HCT116 (cell line): ENCODE data around the gene RNF214.

Source experiments
- ELF1 ChIP-seq: IDR thresholded peaks from 2 replicates; pipeline ENCODE4 v1.6.1; 2012; ENCODE audit warnings: low read depth, borderline replicate concordance
- POLR2A ChIP-seq: IDR thresholded peaks from 2 replicates; pipeline ENCODE4 v1.7.0; 2011; ENCODE audit warnings: borderline replicate concordance; ENCODE audit not compliant: insufficient read depth, insufficient read length; ENCODE audit errors: extremely low read depth
- RAD21 ChIP-seq: IDR thresholded peaks from 2 replicates; pipeline ENCODE4 v1.6.1; 2012; ENCODE audit warnings: low read depth, mild to moderate bottlenecking
- ZNF274 ChIP-seq: fragments of 200-500 bp; sonication (Bioruptor generic); IDR thresholded peaks from 2 replicates; pipeline ENCODE4 v1.6.1; 2014; ENCODE audit warnings: mild to moderate bottlenecking, low read depth, low read length, inconsistent platforms
- TF ChIP-seq, protein P1 (sequence below), 3 experiments: fragments of 200-600 bp in 1 of 3; sonication (generic) in 1 of 3; IDR thresholded peaks in 2 of 3; conservative IDR thresholded peaks in 1 of 3; 2 replicates each; pipeline ENCODE4 v1.5.1; 2012 to 2017; ENCODE audit warnings: low read depth in 2 of 3, low read length in 2 of 3, antibody characterized with exemption in 1 of 3, borderline replicate concordance in 1 of 3, control low read depth in 1 of 3, mild to moderate bottlenecking in 1 of 3, mixed read lengths in 1 of 3, mixed run types in 1 of 3, moderate library complexity in 1 of 3; ENCODE audit not compliant: insufficient read depth in 1 of 3

DNA sequence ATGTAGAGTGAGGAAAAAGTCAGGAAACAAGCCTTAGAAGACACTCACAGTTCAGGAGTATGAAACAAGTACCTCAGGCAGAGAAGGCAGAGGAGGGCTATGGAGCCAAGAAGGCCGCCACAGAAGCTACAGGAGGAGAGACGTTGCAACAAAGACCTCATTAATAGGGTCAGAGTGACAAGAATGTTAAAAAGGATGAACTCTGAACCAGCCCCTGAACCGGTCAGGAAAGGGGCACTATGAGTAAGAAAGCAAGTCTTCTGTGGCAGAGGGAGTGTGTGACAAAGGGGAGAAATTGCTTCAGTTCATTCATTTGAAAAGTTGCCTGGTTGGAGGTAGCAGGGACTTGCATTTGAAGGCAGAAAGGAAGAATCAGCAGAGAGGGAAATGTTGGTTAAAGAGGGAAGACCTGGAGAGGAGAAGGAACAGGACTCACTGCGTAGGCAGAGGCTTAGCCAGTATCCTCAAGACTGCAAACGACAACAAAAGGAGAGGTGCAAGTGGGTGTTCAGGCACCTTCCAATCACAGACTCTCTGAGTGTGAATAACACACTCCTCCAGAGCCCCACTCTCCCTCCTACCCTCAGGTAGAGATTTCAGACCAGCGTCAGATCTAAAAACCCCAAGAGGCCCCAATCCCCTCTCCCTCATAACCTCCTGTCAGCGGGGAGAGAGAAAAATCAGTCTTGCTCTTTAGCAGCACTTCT lies 17.9 kb upstream of the RNF214 start:
- TF ChIP-seq, protein P1, sequence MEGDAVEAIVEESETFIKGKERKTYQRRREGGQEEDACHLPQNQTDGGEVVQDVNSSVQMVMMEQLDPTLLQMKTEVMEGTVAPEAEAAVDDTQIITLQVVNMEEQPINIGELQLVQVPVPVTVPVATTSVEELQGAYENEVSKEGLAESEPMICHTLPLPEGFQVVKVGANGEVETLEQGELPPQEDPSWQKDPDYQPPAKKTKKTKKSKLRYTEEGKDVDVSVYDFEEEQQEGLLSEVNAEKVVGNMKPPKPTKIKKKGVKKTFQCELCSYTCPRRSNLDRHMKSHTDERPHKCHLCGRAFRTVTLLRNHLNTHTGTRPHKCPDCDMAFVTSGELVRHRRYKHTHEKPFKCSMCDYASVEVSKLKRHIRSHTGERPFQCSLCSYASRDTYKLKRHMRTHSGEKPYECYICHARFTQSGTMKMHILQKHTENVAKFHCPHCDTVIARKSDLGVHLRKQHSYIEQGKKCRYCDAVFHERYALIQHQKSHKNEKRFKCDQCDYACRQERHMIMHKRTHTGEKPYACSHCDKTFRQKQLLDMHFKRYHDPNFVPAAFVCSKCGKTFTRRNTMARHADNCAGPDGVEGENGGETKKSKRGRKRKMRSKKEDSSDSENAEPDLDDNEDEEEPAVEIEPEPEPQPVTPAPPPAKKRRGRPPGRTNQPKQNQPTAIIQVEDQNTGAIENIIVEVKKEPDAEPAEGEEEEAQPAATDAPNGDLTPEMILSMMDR (IDR thresholded peaks at IDR 0.05 in 2 of 3, conservative IDR thresholded peaks at IDR 0.05 in 1 of 3; ENCODE audit: borderline replicate concordance in 1 of 3, insufficient read depth in 1 of 3, low read depth in 2 of 3, low read length in 2 of 3), result no peak
- no peak for TF ChIP-seq ZNF274
- no peak for TF ChIP-seq POLR2A
- no peak for TF ChIP-seq ELF1
- no peak for TF ChIP-seq RAD21
